Mesodermal cell (in vitro differentiated cells): ENCODE results near the gene CD46.

Source experiments
- H3K27ac ChIP-seq: 2 replicates; pipeline ENCODE4 v1.7.0; 2013; ENCODE audit warnings: mild to moderate bottlenecking, low read depth, low read length, moderate library complexity; ENCODE audit not compliant: severe bottlenecking
- H3K36me3 ChIP-seq: 2 replicates; pipeline ENCODE4 v1.7.1; 2013; ENCODE audit warnings: mild to moderate bottlenecking, low read length, moderate library complexity; ENCODE audit not compliant: control insufficient read depth, insufficient read depth
- H3K4me1 ChIP-seq: one replicate; pipeline ENCODE4 v1.7.1; 2013; ENCODE audit warnings: mild to moderate bottlenecking, low read length; ENCODE audit not compliant: insufficient read depth, control insufficient read depth, poor library complexity, severe bottlenecking
- H3K4me3 ChIP-seq: 2 replicates; pipeline ENCODE4 v1.7.0; 2013; ENCODE audit warnings: low read length, control low read depth, mild to moderate bottlenecking; ENCODE audit not compliant: insufficient read depth, poor library complexity, severe bottlenecking; ENCODE audit errors: extremely low read depth
- H3K9me3 ChIP-seq: 2 replicates; pipeline ENCODE4 v1.7.1; 2013; ENCODE audit warnings: mild to moderate bottlenecking, low read length, moderate library complexity; ENCODE audit not compliant: control insufficient read depth
- WGBS, 2 experiments: methylation state at CpG; one replicate each; pipeline ENCODE4 v1.1.5; 2013; ENCODE audit warnings: missing lambda C conversion rate in 2 of 2; ENCODE audit not compliant: insufficient coverage in 2 of 2; 5-methylcytosine and 5-hydroxymethylcytosine counted together

The CD46 gene

GRCh38 chr1:207808322-207808705 is 56.5 kb downstream of the CD46 start:
- Histone ChIP-seq H3K4me1 (peaks cover 32% of the 10 kb centered on the region), H3K27ac (no peak overlapping the region), H3K4me3 (no peak overlapping the region), H3K9me3 (no peaks in the 10 kb centered on the region), H3K36me3 (no peaks in the 10 kb centered on the region)
- WGBS, 2 experiments, result 87 to 90% methylated on average over 6 to 7 of the region's 7 CpGs

GRCh38 chr1:207808911-207809555 is 57.2 kb downstream of the CD46 start:
- peaks cover 32% of the 10 kb centered on the region for H3K4me1 ChIP-seq
- 92 to 96% methylated on average over 5 of the region's 5 CpGs for WGBS, 2 experiments
- no peak overlapping the region for H3K4me3 ChIP-seq
- H3K9me3 ChIP-seq, result no peaks in the 10 kb centered on the region
- no peaks in the 10 kb centered on the region for H3K36me3 ChIP-seq
- H3K27ac ChIP-seq, result no peak overlapping the region

DNA sequence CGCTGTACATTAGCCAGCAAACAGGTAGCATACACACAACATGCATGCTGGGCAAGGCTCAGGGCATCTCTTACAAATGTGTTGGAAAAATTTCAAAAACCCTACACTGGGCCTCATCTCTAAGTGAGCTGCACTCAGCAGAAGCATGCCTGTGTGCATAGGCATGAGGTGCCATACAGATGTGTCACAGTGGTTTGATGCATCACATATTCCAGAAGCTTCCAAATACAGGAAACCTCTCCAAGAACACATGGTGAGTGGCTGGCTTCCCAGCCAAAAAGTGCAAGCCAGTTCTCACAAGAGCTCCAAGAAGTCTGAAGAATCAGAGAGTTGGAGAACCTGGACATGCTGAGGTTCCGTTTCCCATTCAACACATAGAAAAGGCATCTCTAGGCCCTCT is 58.3 kb downstream of the CD46 start:
- 83 to 100% methylated on average over 1 of the region's 2 CpGs for WGBS, 2 experiments
- Histone ChIP-seq H3K9me3 (no peaks in the 10 kb centered on the region), H3K36me3 (no peaks in the 10 kb centered on the region), H3K4me1 (peaks cover 26% of the 10 kb centered on the region), H3K4me3 (no peak overlapping the region), H3K27ac (no peak overlapping the region)

- H3K27ac ChIP-seq, result no peak overlapping the region
- no peaks in the 10 kb centered on the region for H3K36me3 ChIP-seq
- 90 to 96% methylated on average over 5 to 6 of the region's 9 CpGs for WGBS, 2 experiments
These were observed 58.9 kb downstream of the CD46 start for GRCh38 chr1:207810606-207811295.

DNA sequence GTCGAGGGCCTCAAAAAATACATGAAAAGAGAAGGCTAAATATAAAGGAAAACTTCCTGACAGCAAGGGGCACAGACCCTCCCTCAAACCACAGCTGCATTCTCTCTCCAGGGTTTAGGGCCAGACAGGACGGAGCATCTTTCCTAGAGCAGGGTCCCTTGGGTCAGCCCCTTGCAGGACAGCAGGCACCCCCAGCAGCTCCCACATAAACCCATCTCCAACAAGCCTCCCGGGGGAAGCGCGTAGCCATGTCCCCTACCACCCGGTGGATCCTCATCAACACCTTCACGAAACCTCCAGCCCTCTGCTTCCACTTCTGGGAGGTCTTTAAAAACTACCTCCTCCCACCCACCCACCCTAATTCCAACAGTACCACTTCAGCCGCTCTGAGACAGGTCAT is 59.5 kb downstream of the CD46 start:
- Histone ChIP-seq H3K36me3 (no peaks in the 10 kb centered on the region), H3K4me1 (peaks cover 23% of the 10 kb centered on the region)
- WGBS, 2 experiments, result 100% methylated on average over 1 to 2 of the region's 8 CpGs

More at GRCh38 chr1:207810606-207811295, 58.9 kb downstream of the CD46 start:
- Histone ChIP-seq H3K4me3 (no peak overlapping the region), H3K4me1 (peaks cover 25% of the 10 kb centered on the region), H3K9me3 (no peaks in the 10 kb centered on the region)

DNA sequence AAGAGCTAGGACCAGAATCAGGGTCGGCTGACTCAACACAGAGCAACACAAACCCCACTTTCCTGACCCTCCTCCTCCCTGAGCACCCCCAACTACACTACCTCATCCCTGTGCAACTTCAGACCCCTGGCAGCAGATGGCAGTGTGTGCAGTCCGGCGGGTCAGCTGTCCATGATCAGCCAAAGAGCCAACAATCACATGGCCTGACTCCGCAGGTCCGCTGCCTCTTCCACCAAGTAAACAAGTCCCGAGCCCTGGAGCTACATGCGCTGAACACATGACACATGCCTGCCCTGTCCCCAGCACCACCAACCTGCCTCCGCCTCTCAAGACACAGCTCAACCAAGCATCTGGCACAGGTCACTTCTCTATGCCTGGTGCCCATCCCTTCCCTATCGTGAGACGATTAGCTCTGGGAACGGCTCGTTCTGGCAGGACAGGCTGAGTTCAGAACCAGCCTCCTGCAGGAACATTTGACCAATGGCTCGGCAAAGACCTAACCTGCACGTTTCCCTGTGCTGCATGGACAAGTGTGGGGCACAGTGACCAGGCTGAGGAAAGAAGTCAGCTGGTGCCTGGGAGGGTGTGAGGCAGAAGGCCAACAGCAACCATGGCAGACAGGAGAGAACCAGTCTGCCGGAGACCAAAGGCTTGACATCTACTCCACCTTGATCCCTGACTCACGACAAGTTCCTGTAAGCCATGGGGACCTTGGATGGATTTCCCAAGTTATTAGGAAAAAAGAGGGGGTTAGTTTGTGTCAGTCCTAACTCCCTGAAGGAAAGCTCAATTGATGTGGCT is 60.3 kb downstream of the CD46 start:
- no peaks in the 10 kb centered on the region for H3K36me3 ChIP-seq
- 94 to 95% methylated on average over 14 of the region's 16 CpGs for WGBS, 2 experiments
- no peak overlapping the region for H3K27ac ChIP-seq
- peaks cover 22% of the 10 kb centered on the region for H3K4me1 ChIP-seq
- no peaks in the 10 kb centered on the region for H3K9me3 ChIP-seq
- H3K4me3 ChIP-seq, result no peak overlapping the region

More for the DNA sequence above, 59.5 kb downstream of the CD46 start:
- no peak overlapping the region for H3K27ac ChIP-seq
- no peak overlapping the region for H3K4me3 ChIP-seq
- H3K9me3 ChIP-seq, result no peaks in the 10 kb centered on the region

- Histone ChIP-seq H3K4me1 (peaks cover 18% of the 10 kb centered on the region), H3K36me3 (no peaks in the 10 kb centered on the region), H3K9me3 (no peaks in the 10 kb centered on the region), H3K4me3 (no peak overlapping the region), H3K27ac (no peak overlapping the region)
- WGBS, 2 experiments, result 93 to 94% methylated on average over 8 of the region's 10 CpGs
These were observed 61.1 kb downstream of the CD46 start for GRCh38 chr1:207812778-207813511.

- H3K4me3 ChIP-seq, result no peak overlapping the region
- H3K9me3 ChIP-seq, result no peaks in the 10 kb centered on the region
- peaks cover 15% of the 10 kb centered on the region for H3K4me1 ChIP-seq
- WGBS, 2 experiments, result 74 to 95% methylated on average over 3 of the region's 3 CpGs
- H3K36me3 ChIP-seq, result no peaks in the 10 kb centered on the region
- no peak overlapping the region for H3K27ac ChIP-seq
These were observed 61.6 kb downstream of the CD46 start for GRCh38 chr1:207813512-207813881.

DNA sequence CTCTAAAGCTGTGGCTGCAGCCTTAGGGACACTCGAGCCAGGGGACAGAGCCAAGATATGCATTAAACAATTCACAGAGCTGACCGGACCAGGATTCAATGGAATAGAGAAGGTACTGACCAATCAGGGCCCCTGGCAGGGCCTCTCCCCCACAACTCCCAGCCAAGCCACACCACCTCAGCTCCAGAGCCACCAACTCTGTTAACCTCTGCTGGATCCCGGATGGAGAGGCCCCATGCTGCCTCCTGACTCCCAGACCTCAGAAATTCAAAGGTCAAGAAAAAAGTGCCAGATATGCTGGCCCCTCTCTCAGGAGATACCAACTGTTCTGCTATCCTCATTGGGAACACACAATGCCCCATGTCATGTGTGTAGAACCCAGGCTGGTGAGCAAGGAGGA is 62.1 kb downstream of the CD46 start:
- Histone ChIP-seq H3K36me3 (no peaks in the 10 kb centered on the region), H3K9me3 (no peaks in the 10 kb centered on the region), H3K27ac (no peak overlapping the region), H3K4me3 (no peak overlapping the region), H3K4me1 (peaks cover 18% of the 10 kb centered on the region)
- WGBS, 2 experiments, result 75 to 96% methylated on average over 3 of the region's 3 CpGs

- H3K27ac ChIP-seq, result no peak overlapping the region
- 90 to 93% methylated on average over 3 of the region's 4 CpGs for WGBS, 2 experiments
- no peak overlapping the region for H3K4me3 ChIP-seq
- H3K4me1 ChIP-seq, result peaks cover 23% of the 10 kb centered on the region
- no peaks in the 10 kb centered on the region for H3K9me3 ChIP-seq
- no peaks in the 10 kb centered on the region for H3K36me3 ChIP-seq
These were observed 62.6 kb downstream of the CD46 start for GRCh38 chr1:207814469-207814868.
